HEK293 (cell line): Measurements from ENCODE around the gene CHST8.

Experiments used
- ZNF138 ChIP-seq: fragments of 450-650 bp; formaldehyde crosslinking; IDR thresholded peaks from 2 replicates; pipeline ENCODE4 v1.5.1; 2016; ENCODE audit warnings: missing biosample characterization, missing genetic modification characterization, borderline replicate concordance
- ZNF274 ChIP-seq, 2 experiments: fragments of 200-500 bp in 1 of 2; fragments of 450-650 bp in 1 of 2; sonication (Bioruptor generic) in 1 of 2; formaldehyde crosslinking in 1 of 2; IDR thresholded peaks; 2 replicates each; pipeline versions ENCODE4 v1.5.1 to v1.6.1; 2014 to 2016; ENCODE audit warnings: borderline replicate concordance in 1 of 2, inconsistent platforms in 1 of 2, low read length in 1 of 2, missing biosample characterization in 1 of 2, missing genetic modification characterization in 1 of 2
- ZNF501 ChIP-seq: fragments of 450-650 bp; formaldehyde crosslinking; IDR thresholded peaks from 2 replicates; pipeline ENCODE4 v1.5.1; 2016; ENCODE audit warnings: missing biosample characterization, missing genetic modification characterization
- TF ChIP-seq, protein P1 (sequence below): fragments of 450-650 bp; formaldehyde crosslinking; IDR thresholded peaks from 2 replicates; pipeline ENCODE4 v1.5.1; 2016; ENCODE audit warnings: missing biosample characterization, missing genetic modification characterization
- TF ChIP-seq, protein P2 (sequence below): fragments of 450-650 bp; formaldehyde crosslinking; IDR thresholded peaks from 2 replicates; pipeline ENCODE4 v1.5.1; 2016; ENCODE audit warnings: missing biosample characterization, missing genetic modification characterization, low read depth
- TF ChIP-seq, protein P3 (sequence below): fragments of 450-650 bp; formaldehyde crosslinking; IDR thresholded peaks from 2 replicates; pipeline ENCODE4 v1.5.1; 2016; ENCODE audit warnings: missing biosample characterization, missing genetic modification characterization
- TF ChIP-seq, protein P4 (sequence below): fragments of 450-650 bp; formaldehyde crosslinking; IDR thresholded peaks from 2 replicates; pipeline ENCODE4 v1.5.1; 2017; ENCODE audit warnings: missing biosample characterization, missing genetic modification characterization

DNA sequence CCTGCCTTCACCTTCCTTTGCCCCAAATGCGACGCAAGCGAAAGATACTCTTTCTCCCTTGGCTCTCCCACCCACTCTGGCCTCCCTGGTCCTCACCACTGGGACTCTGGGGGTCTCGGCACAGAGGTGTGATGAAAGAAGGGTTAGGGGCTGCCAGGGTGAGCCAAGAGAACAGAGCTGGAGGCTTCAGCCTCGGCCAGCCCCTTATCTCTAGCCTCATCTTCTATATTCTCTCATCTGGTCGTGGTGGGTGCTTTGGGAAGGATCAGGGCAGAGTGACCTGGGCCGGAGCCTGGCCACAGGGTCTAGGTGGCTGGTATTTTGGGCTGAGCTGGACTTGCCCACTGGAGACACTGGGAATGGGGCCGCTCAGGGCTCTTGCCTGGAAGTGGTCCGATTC is 103.8 kb downstream of the CHST8 start:
- TF ChIP-seq ZNF138 (tag by site-specific recombination) = no peak
- TF ChIP-seq, protein P1, sequence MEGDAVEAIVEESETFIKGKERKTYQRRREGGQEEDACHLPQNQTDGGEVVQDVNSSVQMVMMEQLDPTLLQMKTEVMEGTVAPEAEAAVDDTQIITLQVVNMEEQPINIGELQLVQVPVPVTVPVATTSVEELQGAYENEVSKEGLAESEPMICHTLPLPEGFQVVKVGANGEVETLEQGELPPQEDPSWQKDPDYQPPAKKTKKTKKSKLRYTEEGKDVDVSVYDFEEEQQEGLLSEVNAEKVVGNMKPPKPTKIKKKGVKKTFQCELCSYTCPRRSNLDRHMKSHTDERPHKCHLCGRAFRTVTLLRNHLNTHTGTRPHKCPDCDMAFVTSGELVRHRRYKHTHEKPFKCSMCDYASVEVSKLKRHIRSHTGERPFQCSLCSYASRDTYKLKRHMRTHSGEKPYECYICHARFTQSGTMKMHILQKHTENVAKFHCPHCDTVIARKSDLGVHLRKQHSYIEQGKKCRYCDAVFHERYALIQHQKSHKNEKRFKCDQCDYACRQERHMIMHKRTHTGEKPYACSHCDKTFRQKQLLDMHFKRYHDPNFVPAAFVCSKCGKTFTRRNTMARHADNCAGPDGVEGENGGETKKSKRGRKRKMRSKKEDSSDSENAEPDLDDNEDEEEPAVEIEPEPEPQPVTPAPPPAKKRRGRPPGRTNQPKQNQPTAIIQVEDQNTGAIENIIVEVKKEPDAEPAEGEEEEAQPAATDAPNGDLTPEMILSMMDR (tag by site-specific recombination) = no peak
- TF ChIP-seq, protein P2, sequence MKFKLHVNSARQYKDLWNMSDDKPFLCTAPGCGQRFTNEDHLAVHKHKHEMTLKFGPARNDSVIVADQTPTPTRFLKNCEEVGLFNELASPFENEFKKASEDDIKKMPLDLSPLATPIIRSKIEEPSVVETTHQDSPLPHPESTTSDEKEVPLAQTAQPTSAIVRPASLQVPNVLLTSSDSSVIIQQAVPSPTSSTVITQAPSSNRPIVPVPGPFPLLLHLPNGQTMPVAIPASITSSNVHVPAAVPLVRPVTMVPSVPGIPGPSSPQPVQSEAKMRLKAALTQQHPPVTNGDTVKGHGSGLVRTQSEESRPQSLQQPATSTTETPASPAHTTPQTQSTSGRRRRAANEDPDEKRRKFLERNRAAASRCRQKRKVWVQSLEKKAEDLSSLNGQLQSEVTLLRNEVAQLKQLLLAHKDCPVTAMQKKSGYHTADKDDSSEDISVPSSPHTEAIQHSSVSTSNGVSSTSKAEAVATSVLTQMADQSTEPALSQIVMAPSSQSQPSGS (tag by site-specific recombination) = no peak
- TF ChIP-seq, protein P3, sequence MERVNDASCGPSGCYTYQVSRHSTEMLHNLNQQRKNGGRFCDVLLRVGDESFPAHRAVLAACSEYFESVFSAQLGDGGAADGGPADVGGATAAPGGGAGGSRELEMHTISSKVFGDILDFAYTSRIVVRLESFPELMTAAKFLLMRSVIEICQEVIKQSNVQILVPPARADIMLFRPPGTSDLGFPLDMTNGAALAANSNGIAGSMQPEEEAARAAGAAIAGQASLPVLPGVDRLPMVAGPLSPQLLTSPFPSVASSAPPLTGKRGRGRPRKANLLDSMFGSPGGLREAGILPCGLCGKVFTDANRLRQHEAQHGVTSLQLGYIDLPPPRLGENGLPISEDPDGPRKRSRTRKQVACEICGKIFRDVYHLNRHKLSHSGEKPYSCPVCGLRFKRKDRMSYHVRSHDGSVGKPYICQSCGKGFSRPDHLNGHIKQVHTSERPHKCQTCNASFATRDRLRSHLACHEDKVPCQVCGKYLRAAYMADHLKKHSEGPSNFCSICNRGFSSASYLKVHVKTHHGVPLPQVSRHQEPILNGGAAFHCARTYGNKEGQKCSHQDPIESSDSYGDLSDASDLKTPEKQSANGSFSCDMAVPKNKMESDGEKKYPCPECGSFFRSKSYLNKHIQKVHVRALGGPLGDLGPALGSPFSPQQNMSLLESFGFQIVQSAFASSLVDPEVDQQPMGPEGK (tag by site-specific recombination) = no peak
- TF ChIP-seq, protein P4, sequence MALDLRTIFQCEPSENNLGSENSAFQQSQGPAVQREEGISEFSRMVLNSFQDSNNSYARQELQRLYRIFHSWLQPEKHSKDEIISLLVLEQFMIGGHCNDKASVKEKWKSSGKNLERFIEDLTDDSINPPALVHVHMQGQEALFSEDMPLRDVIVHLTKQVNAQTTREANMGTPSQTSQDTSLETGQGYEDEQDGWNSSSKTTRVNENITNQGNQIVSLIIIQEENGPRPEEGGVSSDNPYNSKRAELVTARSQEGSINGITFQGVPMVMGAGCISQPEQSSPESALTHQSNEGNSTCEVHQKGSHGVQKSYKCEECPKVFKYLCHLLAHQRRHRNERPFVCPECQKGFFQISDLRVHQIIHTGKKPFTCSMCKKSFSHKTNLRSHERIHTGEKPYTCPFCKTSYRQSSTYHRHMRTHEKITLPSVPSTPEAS (tag by site-specific recombination) = no peak
- no peak for TF ChIP-seq ZNF501 (tag by site-specific recombination)
- no peak for TF ChIP-seq ZNF274 (IDR thresholded peaks at IDR 0.05; ENCODE audit: low read length)
- no peak for TF ChIP-seq ZNF274 (tag by site-specific recombination; IDR thresholded peaks at IDR 0.05; ENCODE audit: borderline replicate concordance)
